K562 treated with DMSO at 1 percent for 12 hours (cell line): ENCODE measurements around the gene ZNF552. TPM values are rescaled to one million over a fixed set of nuclear protein-coding genes. Genes with fewer than 3 reads are reported as not detected.

Experiments used
- total RNA-seq: library from RNA; unstranded; fragments of 300-600 nt; gene quantifications from 2 replicates; pipeline ENCODE4 v1.2.3, GENCODE V29; 2022; ENCODE audit not compliant: insufficient read depth

ZNF552 gene
- 2.8 and 7.9 TPM in 2 replicates for total RNA-seq

DNA sequence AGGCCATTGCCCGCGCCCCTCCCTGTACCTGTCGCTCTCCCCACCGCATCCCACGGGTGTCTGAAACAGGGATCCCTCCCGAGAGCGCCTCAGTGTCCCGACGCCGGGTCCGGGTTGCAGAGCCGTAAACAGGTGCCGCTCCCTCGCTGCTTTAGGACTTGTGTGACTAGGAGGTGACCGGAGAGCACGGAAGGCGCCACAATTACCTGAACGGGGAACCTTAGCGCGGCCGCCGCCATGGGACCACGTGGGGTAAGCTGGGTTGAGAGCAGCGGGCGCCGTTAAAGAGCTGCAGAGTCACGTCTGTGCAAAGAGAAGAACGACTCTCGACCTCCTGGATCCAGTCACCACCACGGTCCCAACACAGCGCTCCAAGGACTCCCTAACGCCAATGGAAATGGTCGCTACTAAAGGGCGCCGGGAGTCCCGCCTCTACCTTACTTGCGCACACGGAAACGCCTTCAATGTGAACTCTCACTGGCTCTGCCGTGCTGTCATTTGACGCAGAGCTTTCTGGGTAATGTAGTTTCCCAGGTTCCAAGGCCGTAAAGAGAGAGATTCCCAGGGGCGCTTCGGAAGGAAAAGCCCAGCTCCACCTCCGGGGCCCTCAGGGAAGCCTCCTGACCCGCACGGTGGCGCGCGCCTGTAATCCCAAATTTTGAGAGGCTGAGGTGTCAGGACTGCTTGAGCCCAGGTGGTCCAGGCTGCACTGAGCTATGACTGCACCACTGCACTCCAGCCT, at the start of gene ZNF552:
Gene ZNF552 (minus strand): TSS at position 409 of the 742 bp plus-strand sequence. CDS start 170 bp downstream, at position 239.

GRCh38 chr19:57849666-57850473, 35.2 kb upstream of the ZNF552 start, which contains the start of gene ZNF587:
Gene ZNF587, plus strand, starts transcription at chr19:57849859. Its CDS starts 180 bp downstream, at chr19:57850039.

DNA sequence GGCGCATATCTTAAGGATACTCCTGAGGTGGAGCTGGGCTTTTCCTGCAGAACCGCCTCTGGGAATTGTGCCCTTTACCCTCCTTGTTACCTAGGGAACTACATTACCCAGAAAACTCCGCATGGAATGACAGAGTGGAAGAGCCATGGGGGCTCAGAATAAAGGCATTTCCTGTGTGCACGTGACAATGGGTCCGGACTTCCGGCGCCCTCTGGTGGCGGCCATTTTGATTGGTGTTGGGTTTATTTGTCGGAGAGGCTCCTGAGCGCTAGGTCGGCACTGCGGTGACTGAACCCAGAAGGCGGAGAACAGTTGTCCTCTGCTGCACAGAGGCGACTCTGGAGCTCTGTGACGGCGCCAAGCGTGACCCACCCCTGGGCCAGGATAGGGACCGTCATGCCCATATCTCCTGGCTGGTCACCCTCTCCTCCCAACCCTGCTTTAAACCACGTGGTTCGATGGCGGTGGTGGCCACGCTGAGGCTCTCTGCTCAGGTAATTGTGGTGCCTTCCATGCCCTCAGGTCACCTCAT, 15.4 kb upstream of the ZNF552 start, which contains the start of gene ZNF587B:
Gene ZNF587B (plus strand): TSS at position 229 of the 532 bp plus-strand sequence. CDS start 230 bp downstream, at position 459.

DNA sequence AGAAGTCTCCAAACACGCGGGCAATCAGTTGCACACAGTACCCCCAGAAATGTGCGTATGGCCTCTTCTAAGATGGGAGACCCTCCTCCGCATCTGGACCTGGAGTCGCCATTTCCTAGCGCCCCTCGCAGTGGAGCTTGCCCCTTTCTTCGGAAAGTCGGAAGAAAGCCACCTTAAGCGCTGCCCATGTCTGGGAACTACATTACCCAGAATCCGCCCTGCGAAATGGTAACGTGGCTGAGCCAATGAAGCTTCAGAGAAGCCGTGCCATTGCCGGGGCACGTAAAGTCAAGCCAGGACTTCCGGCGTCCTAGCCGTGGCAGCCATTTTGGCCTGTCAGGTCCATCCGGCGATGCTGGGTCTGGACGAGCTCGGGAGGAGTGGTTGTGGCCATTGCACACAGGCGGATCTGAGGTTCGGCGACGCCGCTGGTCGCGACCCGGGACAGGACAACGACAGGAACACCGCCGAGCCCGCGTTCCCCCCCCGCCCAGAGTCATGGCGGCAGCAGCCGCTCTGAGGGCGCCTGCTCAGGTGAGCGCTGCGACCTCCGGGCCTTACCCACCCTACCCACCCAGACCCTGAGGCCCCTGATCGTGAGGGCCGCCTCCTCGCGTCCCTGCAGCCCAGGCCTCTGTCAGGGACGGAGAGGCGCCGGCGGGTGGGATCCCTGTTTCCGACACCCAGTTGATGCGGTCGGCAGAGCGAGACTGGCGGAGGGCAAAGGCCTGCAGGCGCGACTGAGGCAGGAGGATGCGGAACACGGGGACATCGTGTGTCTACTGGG, 45.2 kb downstream of the ZNF552 start, which contains the start of gene ZNF586:
Gene ZNF586 (plus strand): TSS at position 332 of the 787 bp plus-strand sequence. CDS start 167 bp downstream, at position 499.

Other genes with a start within 250 kb of the ZNF552 start
- 1.3 and 2.0 TPM in 2 replicates for gene ZNF416, start 236.0 kb downstream of the ZNF552 start, total RNA-seq
- 0.36 TPM in 1 of 2 replicates, not detected in the other for gene ZIK1, start 230.8 kb downstream of the ZNF552 start, total RNA-seq
- 5.8 and 6.7 TPM in 2 replicates for gene ZNF530, start 215.0 kb downstream of the ZNF552 start, total RNA-seq
- 1.1 and 14.4 TPM in 2 replicates for gene ZNF134, start 200.7 kb downstream of the ZNF552 start, total RNA-seq
- gene ZNF211, start 181.7 kb downstream of the ZNF552 start, total RNA-seq = 2.7 and 6.6 TPM in 2 replicates
- gene ZSCAN4, start 146.0 kb downstream of the ZNF552 start, total RNA-seq = not detected in 2 replicates
- gene ZNF551, start 132.9 kb downstream of the ZNF552 start, total RNA-seq = 1.1 and 5.0 TPM in 2 replicates
- not detected in 2 replicates for gene ZNF154, start 105.7 kb downstream of the ZNF552 start, total RNA-seq
- 0.44 and 0.84 TPM in 2 replicates for gene ZNF671, start 87.3 kb downstream of the ZNF552 start, total RNA-seq
- gene ZNF776, start 68.1 kb downstream of the ZNF552 start, total RNA-seq = 1.7 and 9.0 TPM in 2 replicates
- gene ZNF586, start 45.2 kb downstream of the ZNF552 start, total RNA-seq = 1.2 and 5.0 TPM in 2 replicates
- 2.1 and 4.1 TPM in 2 replicates for gene ZNF587B, start 15.4 kb upstream of the ZNF552 start, total RNA-seq
- gene ZNF587, start 34.9 kb upstream of the ZNF552 start, total RNA-seq = 5.5 and 18.0 TPM in 2 replicates
- gene ZNF814, start 74.1 kb upstream of the ZNF552 start, total RNA-seq = 1.4 and 4.3 TPM in 2 replicates
- 1.1 and 3.4 TPM in 2 replicates for gene ZNF417, start 101.7 kb upstream of the ZNF552 start, total RNA-seq
- 0.49 TPM in 1 of 2 replicates, not detected in the other for gene ZNF418, start 120.5 kb upstream of the ZNF552 start, total RNA-seq
- gene ZNF256, start 132.8 kb upstream of the ZNF552 start, total RNA-seq = 0.33 TPM in 1 of 2 replicates, not detected in the other
- not detected in 2 replicates for gene C19orf18, start 159.6 kb upstream of the ZNF552 start, total RNA-seq
- gene ZNF606, start 187.9 kb upstream of the ZNF552 start, total RNA-seq = 3.5 TPM in 1 of 2 replicates, not detected in the other
- not detected in 2 replicates for gene ZSCAN1, start 219.1 kb upstream of the ZNF552 start, total RNA-seq
- not detected in 2 replicates for gene ZNF135, start 244.4 kb upstream of the ZNF552 start, total RNA-seq